Measurements from ENCODE around the gene ATOH8. TPM values are rescaled to one million over a fixed set of nuclear protein-coding genes. Genes with fewer than 3 reads are reported as not detected.

ATOH8 gene
- total RNA-seq, 4 donors from 2014 or later: 41.1 to 124 (median 62.5) TPM

- no peak for DNase-seq (ENCODE audit: extremely low spot score)
- H3K4me3 ChIP-seq: no peak overlapping the region
- no peaks in the 10 kb centered on the region for H3K27me3 ChIP-seq
- H3K4me1 ChIP-seq: peaks cover 35 to 65% (median 42%) of the 10 kb centered on the region in 4 donors
- peak in 1 of 2 donors; percentile 17 for TF ChIP-seq POLR2AphosphoS5 (IDR thresholded peaks at IDR 0.05)
- peak; percentile 10 for TF ChIP-seq POLR2A (IDR thresholded peaks at IDR 0.05; ENCODE audit: low read depth)
- TF ChIP-seq CTCF (IDR thresholded peaks at IDR 0.05): no peak
- TF ChIP-seq EP300 (IDR thresholded peaks at IDR 0.05): no peak
- no peaks in the 10 kb centered on the region for H3K36me3 ChIP-seq
- WGBS: 84% methylated on average over 16 of the region's 18 CpGs
- H3K9me3 ChIP-seq: no peaks in the 10 kb centered on the region
- H3K27ac ChIP-seq (replicated peaks in 1 of 4): peak overlapping the region in 1 of 4 donors; percentile 17
- intact Hi-C loops (cut with DNase I): no loop called here
Measured at GRCh38 chr2:85733121-85733960, 20.4 kb upstream of the ATOH8 start.

- intact Hi-C loops (cut with DNase I): no loop called here
- Histone ChIP-seq H3K27me3 (no peaks in the 10 kb centered on the region), H3K36me3 (no peaks in the 10 kb centered on the region), H3K9me3 (no peaks in the 10 kb centered on the region), H3K27ac (replicated peaks in 1 of 4) (no peak overlapping the region), H3K4me1 (peaks cover 28 to 59% (median 36%) of the 10 kb centered on the region in 4 donors), H3K4me3 (no peak overlapping the region)
- no peak for DNase-seq (ENCODE audit: extremely low spot score)
- 93% methylated on average over 4 of the region's 4 CpGs for WGBS
- TF ChIP-seq CTCF (IDR thresholded peaks at IDR 0.05): no peak
- TF ChIP-seq POLR2AphosphoS5 (IDR thresholded peaks at IDR 0.05): no peak
- TF ChIP-seq EP300 (IDR thresholded peaks at IDR 0.05): no peak
- TF ChIP-seq POLR2A (IDR thresholded peaks at IDR 0.05; ENCODE audit: low read depth): no peak
Measured at GRCh38 chr2:85734015-85734414, 19.8 kb upstream of the ATOH8 start.

- no peak for TF ChIP-seq EP300 (IDR thresholded peaks at IDR 0.05)
- no peak for TF ChIP-seq POLR2AphosphoS5 (IDR thresholded peaks at IDR 0.05)
- TF ChIP-seq CTCF (IDR thresholded peaks at IDR 0.05): no peak
- no peak for TF ChIP-seq POLR2A (IDR thresholded peaks at IDR 0.05; ENCODE audit: low read depth)
- Histone ChIP-seq H3K9me3 (no peaks in the 10 kb centered on the region), H3K27me3 (no peaks in the 10 kb centered on the region), H3K4me1 (peaks cover 22 to 51% (median 33%) of the 10 kb centered on the region in 4 donors), H3K27ac (replicated peaks in 1 of 4) (peak overlapping the region in 1 of 4 donors; percentile 40), H3K36me3 (no peaks in the 10 kb centered on the region), H3K4me3 (no peak overlapping the region)
- no peak for DNase-seq (ENCODE audit: extremely low spot score)
- 81% methylated on average over 5 of the region's 5 CpGs for WGBS
- intact Hi-C loops (cut with DNase I): no loop called here
Measured at GRCh38 chr2:85734942-85735608, 18.7 kb upstream of the ATOH8 start.

GRCh38 chr2:85735691-85736090 is 18.1 kb upstream of the ATOH8 start:
- no peaks in the 10 kb centered on the region for H3K27me3 ChIP-seq
- intact Hi-C loops (cut with DNase I): no loop called here
- H3K36me3 ChIP-seq: no peaks in the 10 kb centered on the region
- peaks cover 27 to 57% (median 39%) of the 10 kb centered on the region in 4 donors for H3K4me1 ChIP-seq
- H3K9me3 ChIP-seq: no peaks in the 10 kb centered on the region
- TF ChIP-seq EP300 (IDR thresholded peaks at IDR 0.05) (no peak), POLR2A (IDR thresholded peaks at IDR 0.05; ENCODE audit: low read depth) (no peak), CTCF (IDR thresholded peaks at IDR 0.05) (no peak), POLR2AphosphoS5 (IDR thresholded peaks at IDR 0.05) (no peak)
- no peak overlapping the region for H3K27ac ChIP-seq (replicated peaks in 1 of 4)
- no peak overlapping the region for H3K4me3 ChIP-seq
- no peak for DNase-seq (ENCODE audit: extremely low spot score)

Measured in esophagus muscularis mucosa (tissue), 4 donors.